Right atrium auricular region (tissue), 2 donors: ENCODE measurements around the gene DYNLL2. TPM values are rescaled to one million over a fixed set of nuclear protein-coding genes. Genes with fewer than 3 reads are reported as not detected.

Source experiments
- total RNA-seq, 2 donors: library from RNA; depleted of rRNA; stranded (reverse); fragments of >200 nt; gene quantifications; one replicate each; pipeline ENCODE4 v1.1.0, GENCODE V29; 2016

Gene DYNLL2
- total RNA-seq, 2 donors from 2014 or later = 27.7 to 27.9 TPM

Other genes with a start within 250 kb of the DYNLL2 start
- 10 to 100 TPM; 24.1 to 35.3 TPM for gene MRPS23, start 233.4 kb upstream of the DYNLL2 start, total RNA-seq
- gene CUEDC1, start 128.0 kb upstream of the DYNLL2 start, total RNA-seq = 10 to 100 TPM; 32.5 to 33.3 TPM
- 10 to 100 TPM; 65.9 to 77.1 TPM for gene VEZF1, start 95.2 kb upstream of the DYNLL2 start, total RNA-seq
- gene SRSF1, start 76.2 kb upstream of the DYNLL2 start, total RNA-seq = 100 to 1,000 TPM in 1 of 2 donors, 10 to 100 TPM in 1; 70.6 to 101 TPM
- not detected for gene OR4D1, start 65.0 kb downstream of the DYNLL2 start, total RNA-seq
- not detected for gene OR4D2, start 83.6 kb downstream of the DYNLL2 start, total RNA-seq
- gene EPX, start 109.3 kb downstream of the DYNLL2 start, total RNA-seq = not detected
- gene MKS1, start 135.8 kb downstream of the DYNLL2 start, total RNA-seq = 1 to 10 TPM; 4.8 to 6.4 TPM
- gene LPO, start 155.2 kb downstream of the DYNLL2 start, total RNA-seq = not detected
- gene MPO, start 197.5 kb downstream of the DYNLL2 start, total RNA-seq = under 1 TPM; 0.12 to 0.30 TPM
- 1 to 10 TPM; 6.1 to 8.5 TPM for gene TSPOAP1, start 245.4 kb downstream of the DYNLL2 start, total RNA-seq